GM12801 (cell line): ENCODE measurements around the gene PITPNM3.

ENCODE experiments used
- CTCF ChIP-seq: IDR thresholded peaks from one replicate; pipeline ENCODE4 v1.5.1; 2011; ENCODE audit warnings: control low read depth; ENCODE audit not compliant: insufficient read length; ENCODE audit errors: extremely low read depth

Gene PITPNM3

GRCh38 chr17:6444571-6445335 is 111.6 kb downstream of the PITPNM3 start:
- no peak for TF ChIP-seq CTCF

GRCh38 chr17:6443692-6444570 is 112.4 kb downstream of the PITPNM3 start, which contains the start of gene PIMREG:
PIMREG (plus strand) TSS chr17:6444455; CDS start chr17:6445111, 656 bp downstream.
- no peak for TF ChIP-seq CTCF

GRCh38 chr17:6442775-6443174 is 113.6 kb downstream of the PITPNM3 start:
- TF ChIP-seq CTCF, result no peak

- no peak for TF ChIP-seq CTCF
These were observed 116.4 kb downstream of the PITPNM3 start for GRCh38 chr17:6439951-6440350.

GRCh38 chr17:6437956-6438355 is 118.4 kb downstream of the PITPNM3 start:
- TF ChIP-seq CTCF, result no peak

- no peak for TF ChIP-seq CTCF
These were observed 118.9 kb downstream of the PITPNM3 start for GRCh38 chr17:6437466-6437865.

- TF ChIP-seq CTCF, result peak; percentile 44
These were observed 120.4 kb downstream of the PITPNM3 start for GRCh38 chr17:6435968-6436367.
